Gastrocnemius medialis (tissue), 4 donors: ENCODE results near the gene UTP20. TPM values are rescaled to one million over a fixed set of nuclear protein-coding genes. Genes with fewer than 3 reads are reported as not detected.

Source experiments
- ATAC-seq, 2 donors: fragments of 150-250 bp; one replicate each; pipeline ENCODE4 v1.9.1; 2016
- DNase-seq, 2 donors: peaks; one replicate each; pipeline ENCODE4 v3.0.0-alpha.2; 2019
- H3K27ac ChIP-seq, 4 donors: fragments of 200-600 bp; sonication (generic); 1 replicate in 1 of 4; 2 replicates in 3 of 4; pipeline ENCODE4 v1.5.1; 2016 to 2018; ENCODE audit warnings: mild to moderate bottlenecking in 2 of 4, moderate library complexity in 1 of 4
- H3K27me3 ChIP-seq, 3 donors: fragments of 200-600 bp; sonication (generic) in 2 of 3; 1 replicate in 1 of 3; 2 replicates in 2 of 3; pipeline versions ENCODE4 v1.5.1 to v1.6.0; 2016 to 2019; ENCODE audit warnings: mild to moderate bottlenecking in 1 of 3, moderate library complexity in 1 of 3
- H3K36me3 ChIP-seq, 2 donors: fragments of 200-600 bp; sonication (generic) in 1 of 2; one replicate each; pipeline ENCODE4 v1.5.1; 2017 to 2018
- H3K4me1 ChIP-seq, 2 donors: fragments of 200-600 bp; sonication (generic) in 1 of 2; one replicate each; pipeline ENCODE4 v1.5.1; 2016 to 2017; ENCODE audit warnings: mild to moderate bottlenecking in 2 of 2
- H3K4me3 ChIP-seq, 4 donors: fragments of 200-600 bp; sonication (generic) in 3 of 4; 1 replicate in 1 of 4; 2 replicates in 3 of 4; pipeline ENCODE4 v1.5.1; 2016 to 2019; ENCODE audit warnings: mild to moderate bottlenecking in 2 of 4
- H3K9me3 ChIP-seq, 3 donors: fragments of 200-600 bp; sonication (generic) in 2 of 3; 1 replicate in 1 of 3; 2 replicates in 2 of 3; pipeline ENCODE4 v1.5.1; 2016 to 2019
- POLR2A ChIP-seq, 2 donors: fragments of 450-650 bp; IDR thresholded peaks; one replicate each; pipeline ENCODE4 v1.6.1; 2017; ENCODE audit warnings: antibody characterized with exemption in 2 of 2, mild to moderate bottlenecking in 2 of 2, moderate library complexity in 2 of 2
- in situ Hi-C, 4 donors: fragments of 200-750 bp; cut with MboI; loops; one replicate each; pipeline versions ENCODE4 v1.15.0 to v1.8.0; 2017; ENCODE audit warnings: low sequenced_read_pairs in 4 of 4
- intact Hi-C: fragments of 100-400 bp; cut with DNase I; formaldehyde crosslinking; loops from one replicate; pipeline ENCODE4 v1.15.1; 2023; ENCODE audit warnings: low total_unique reads
- total RNA-seq, 4 donors: library from RNA; depleted of rRNA; stranded (reverse); fragments of >200 nt; gene quantifications; one replicate each; pipeline versions ENCODE4 v1.1.0 to v1.2.3, GENCODE V29; 2016
- TF ChIP-seq, protein P1 (sequence below), 5 experiments: fragments of 450-650 bp in 3 of 5; fragments of 200-600 bp in 2 of 5; sonication (generic) in 2 of 5; IDR thresholded peaks in 4 of 5; conservative IDR thresholded peaks in 1 of 5; 1 replicate in 4 of 5; 2 replicates in 1 of 5; pipeline ENCODE4 v1.5.1; 2016 to 2019; ENCODE audit warnings: antibody characterized with exemption in 5 of 5, mild to moderate bottlenecking in 3 of 5, moderate library complexity in 3 of 5

The UTP20 gene
- total RNA-seq: 10 to 100 TPM in 3 of 4 donors, 1 to 10 TPM in 1; 5.9 to 15.5 (median 10.3) TPM

DNA sequence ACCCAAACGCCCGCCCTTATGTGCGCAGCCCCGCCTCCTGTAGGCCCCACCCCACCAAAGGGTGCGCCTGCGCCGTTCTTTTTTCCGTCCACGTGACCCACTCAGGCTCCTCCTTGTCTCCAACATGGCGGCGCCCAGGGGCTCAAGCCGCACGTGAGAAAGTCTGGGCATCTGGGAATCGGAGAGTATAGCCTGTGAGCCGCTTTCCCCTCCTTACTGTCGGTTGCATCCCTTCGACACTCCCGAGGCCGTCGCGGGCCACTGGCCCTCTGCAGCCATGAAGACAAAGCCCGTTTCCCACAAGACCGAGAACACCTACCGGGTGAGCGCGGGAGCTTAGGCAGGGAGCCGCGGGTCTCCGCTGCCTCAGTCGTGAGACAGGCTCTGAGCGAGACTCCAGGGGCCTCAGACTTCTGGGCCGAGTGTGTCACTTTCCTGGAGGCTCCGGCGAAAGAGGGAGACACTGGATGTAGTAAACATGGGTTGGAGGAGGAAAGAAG, at the start of gene UTP20:
UTP20 (plus strand) TSS at position 100 of the 500 bp plus-strand sequence; CDS start at position 278, 178 bp downstream.
- peak within 1 kb of the TSS; percentile 21 to 67 (median 56) for H3K27ac ChIP-seq

DNA sequence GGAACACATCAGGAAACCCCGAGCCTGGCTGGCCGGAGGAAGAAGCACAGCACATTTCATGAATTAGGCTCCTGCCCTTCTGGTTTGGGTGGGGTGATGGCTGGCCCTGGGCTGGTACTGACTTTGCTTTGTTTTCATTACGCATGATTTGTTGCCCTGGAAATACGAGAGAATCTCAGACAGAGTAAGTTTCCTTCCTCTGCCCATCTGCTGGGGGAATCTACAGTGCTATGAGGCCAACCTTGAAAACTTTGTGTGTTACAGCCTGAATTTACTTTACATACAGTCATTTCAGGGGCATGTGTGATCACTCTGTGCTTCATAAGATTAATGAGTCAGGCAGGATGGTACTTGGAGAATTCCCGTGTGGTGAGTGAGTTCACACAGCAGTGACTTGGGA, 49.4 kb upstream of the UTP20 start:
- no peak overlapping the region for H3K4me3 ChIP-seq

More for the DNA sequence above, at the start of gene UTP20:
- TF ChIP-seq, protein P1, sequence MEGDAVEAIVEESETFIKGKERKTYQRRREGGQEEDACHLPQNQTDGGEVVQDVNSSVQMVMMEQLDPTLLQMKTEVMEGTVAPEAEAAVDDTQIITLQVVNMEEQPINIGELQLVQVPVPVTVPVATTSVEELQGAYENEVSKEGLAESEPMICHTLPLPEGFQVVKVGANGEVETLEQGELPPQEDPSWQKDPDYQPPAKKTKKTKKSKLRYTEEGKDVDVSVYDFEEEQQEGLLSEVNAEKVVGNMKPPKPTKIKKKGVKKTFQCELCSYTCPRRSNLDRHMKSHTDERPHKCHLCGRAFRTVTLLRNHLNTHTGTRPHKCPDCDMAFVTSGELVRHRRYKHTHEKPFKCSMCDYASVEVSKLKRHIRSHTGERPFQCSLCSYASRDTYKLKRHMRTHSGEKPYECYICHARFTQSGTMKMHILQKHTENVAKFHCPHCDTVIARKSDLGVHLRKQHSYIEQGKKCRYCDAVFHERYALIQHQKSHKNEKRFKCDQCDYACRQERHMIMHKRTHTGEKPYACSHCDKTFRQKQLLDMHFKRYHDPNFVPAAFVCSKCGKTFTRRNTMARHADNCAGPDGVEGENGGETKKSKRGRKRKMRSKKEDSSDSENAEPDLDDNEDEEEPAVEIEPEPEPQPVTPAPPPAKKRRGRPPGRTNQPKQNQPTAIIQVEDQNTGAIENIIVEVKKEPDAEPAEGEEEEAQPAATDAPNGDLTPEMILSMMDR (IDR thresholded peaks at IDR 0.05 in 4 of 5, conservative IDR thresholded peaks at IDR 0.05 in 1 of 5): no peak
- no peak for TF ChIP-seq POLR2A (IDR thresholded peaks at IDR 0.05)
- Histone ChIP-seq H3K4me1 (peaks cover 7 to 13% of the 10 kb centered on the region in 2 donors), H3K4me3 (peak within 1 kb of the TSS; percentile 69 to 94 (median 86)), H3K27me3 (no peaks in the 10 kb centered on the region), H3K36me3 (peaks cover 0 to 18% of the 10 kb centered on the region in 2 donors), H3K9me3 (no peaks in the 10 kb centered on the region)
- intact Hi-C loops (loop anchor here (2.0 kb wide), 1 partner anchor 1013 kb away; the partner anchor contains the start of genes DEPDC4 and SCYL2), in situ Hi-C loops (no loop called here)
- DNase-seq (peak; percentile 82 to 89), ATAC-seq (peak; percentile 99)

DNA sequence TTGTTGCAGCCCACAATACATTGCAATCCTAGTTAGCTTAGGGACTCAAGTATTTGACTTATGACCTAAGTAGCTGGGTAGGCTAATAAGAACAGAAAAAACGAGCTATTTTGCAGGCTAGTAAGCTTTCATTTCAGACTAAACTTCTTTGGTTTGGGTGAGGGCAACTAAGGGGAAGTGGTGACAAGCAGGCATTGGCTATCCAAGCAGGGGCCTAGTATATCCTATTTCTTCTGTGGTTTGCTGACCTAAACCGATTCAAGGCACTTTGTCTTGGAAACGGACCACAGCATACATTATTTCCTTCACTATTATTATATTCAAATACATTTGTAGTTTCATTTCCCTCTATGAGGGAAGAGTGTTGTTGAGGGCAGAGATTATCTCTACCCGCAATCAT, 48.3 kb upstream of the UTP20 start:
- no peak for TF ChIP-seq POLR2A (IDR thresholded peaks at IDR 0.05)
- TF ChIP-seq, protein P1 (IDR thresholded peaks at IDR 0.05 in 4 of 5, conservative IDR thresholded peaks at IDR 0.05 in 1 of 5): no peak
- no peaks in the 10 kb centered on the region for H3K4me1 ChIP-seq
- DNase-seq: no peak
- H3K9me3 ChIP-seq: no peaks in the 10 kb centered on the region
- H3K27ac ChIP-seq: no peak overlapping the region
- H3K27me3 ChIP-seq: no peaks in the 10 kb centered on the region
- ATAC-seq: no peak
- in situ Hi-C loops (no loop called here), intact Hi-C loops (no loop called here)
- H3K4me3 ChIP-seq: no peak overlapping the region
- H3K36me3 ChIP-seq: no peaks in the 10 kb centered on the region

More for the DNA sequence above, 49.4 kb upstream of the UTP20 start:
- in situ Hi-C loops: no loop called here
- no peak for ATAC-seq
- intact Hi-C loops: no loop called here
- DNase-seq: no peak
- Histone ChIP-seq H3K27me3 (no peaks in the 10 kb centered on the region), H3K27ac (no peak overlapping the region), H3K36me3 (no peaks in the 10 kb centered on the region), H3K9me3 (no peaks in the 10 kb centered on the region), H3K4me1 (no peaks in the 10 kb centered on the region)
- TF ChIP-seq POLR2A (IDR thresholded peaks at IDR 0.05): no peak
- TF ChIP-seq, protein P1 (IDR thresholded peaks at IDR 0.05 in 4 of 5, conservative IDR thresholded peaks at IDR 0.05 in 1 of 5): no peak

DNA sequence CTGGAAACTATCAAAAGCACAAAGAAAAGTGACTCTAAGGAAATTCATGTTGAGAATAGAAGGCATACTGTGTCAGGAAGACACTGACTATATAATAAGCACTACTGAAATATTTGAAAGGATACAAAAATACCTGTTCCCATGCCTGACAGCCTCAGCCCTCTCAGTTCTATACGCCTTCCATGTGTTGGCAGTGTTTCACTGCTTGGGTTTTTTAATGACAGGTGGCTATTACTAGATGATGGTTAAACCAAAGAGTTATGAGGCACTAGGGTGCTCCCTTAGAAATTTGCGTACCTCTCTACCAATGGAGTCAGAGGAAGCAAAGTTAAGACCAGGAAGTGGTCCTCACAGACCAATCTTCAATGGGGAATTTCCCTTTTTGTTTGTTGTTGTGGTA, 44.2 kb upstream of the UTP20 start:
- Histone ChIP-seq H3K27me3 (no peaks in the 10 kb centered on the region), H3K36me3 (no peaks in the 10 kb centered on the region), H3K4me1 (no peaks in the 10 kb centered on the region), H3K27ac (no peak overlapping the region), H3K4me3 (no peak overlapping the region), H3K9me3 (no peaks in the 10 kb centered on the region)
- intact Hi-C loops: no loop called here
- DNase-seq: no peak
- in situ Hi-C loops: no loop called here
- ATAC-seq: no peak
- TF ChIP-seq, protein P1 (IDR thresholded peaks at IDR 0.05 in 4 of 5, conservative IDR thresholded peaks at IDR 0.05 in 1 of 5): no peak
- no peak for TF ChIP-seq POLR2A (IDR thresholded peaks at IDR 0.05)

DNA sequence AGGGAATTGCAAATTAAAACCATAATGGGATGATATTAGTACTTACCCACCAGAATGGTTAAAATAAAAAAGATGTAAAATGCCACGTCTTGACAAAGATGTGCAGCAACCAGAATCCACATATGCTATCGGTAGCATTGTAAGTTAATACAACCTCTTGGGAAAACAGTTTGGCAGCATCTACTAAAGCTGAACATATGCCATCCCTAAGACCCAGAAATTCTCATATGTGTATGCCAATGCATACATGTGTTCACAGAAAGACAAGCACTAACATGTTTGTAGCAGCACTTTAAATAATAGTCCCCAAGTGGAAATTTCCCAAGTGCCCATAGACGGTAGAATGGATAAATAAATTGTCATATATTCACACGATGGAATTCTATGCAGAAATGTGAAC, 41.6 kb upstream of the UTP20 start:
- intact Hi-C loops: no loop called here
- no peaks in the 10 kb centered on the region for H3K27me3 ChIP-seq
- in situ Hi-C loops: no loop called here
- H3K9me3 ChIP-seq: no peaks in the 10 kb centered on the region
- ATAC-seq (no peak), DNase-seq (no peak)
- no peaks in the 10 kb centered on the region for H3K36me3 ChIP-seq
- TF ChIP-seq, protein P1 (IDR thresholded peaks at IDR 0.05 in 4 of 5, conservative IDR thresholded peaks at IDR 0.05 in 1 of 5): no peak
- TF ChIP-seq POLR2A (IDR thresholded peaks at IDR 0.05): no peak
- H3K4me1 ChIP-seq: no peaks in the 10 kb centered on the region
- no peak overlapping the region for H3K4me3 ChIP-seq
- H3K27ac ChIP-seq: no peak overlapping the region
